Stromal cell of bone marrow (primary cell): ENCODE results near the gene KIAA1671.

Experiments used
- DNase-seq: peaks from one replicate; pipeline ENCODE4 v3.0.0-alpha.2; 2012; ENCODE audit warnings: low read depth

The KIAA1671 gene

DNA sequence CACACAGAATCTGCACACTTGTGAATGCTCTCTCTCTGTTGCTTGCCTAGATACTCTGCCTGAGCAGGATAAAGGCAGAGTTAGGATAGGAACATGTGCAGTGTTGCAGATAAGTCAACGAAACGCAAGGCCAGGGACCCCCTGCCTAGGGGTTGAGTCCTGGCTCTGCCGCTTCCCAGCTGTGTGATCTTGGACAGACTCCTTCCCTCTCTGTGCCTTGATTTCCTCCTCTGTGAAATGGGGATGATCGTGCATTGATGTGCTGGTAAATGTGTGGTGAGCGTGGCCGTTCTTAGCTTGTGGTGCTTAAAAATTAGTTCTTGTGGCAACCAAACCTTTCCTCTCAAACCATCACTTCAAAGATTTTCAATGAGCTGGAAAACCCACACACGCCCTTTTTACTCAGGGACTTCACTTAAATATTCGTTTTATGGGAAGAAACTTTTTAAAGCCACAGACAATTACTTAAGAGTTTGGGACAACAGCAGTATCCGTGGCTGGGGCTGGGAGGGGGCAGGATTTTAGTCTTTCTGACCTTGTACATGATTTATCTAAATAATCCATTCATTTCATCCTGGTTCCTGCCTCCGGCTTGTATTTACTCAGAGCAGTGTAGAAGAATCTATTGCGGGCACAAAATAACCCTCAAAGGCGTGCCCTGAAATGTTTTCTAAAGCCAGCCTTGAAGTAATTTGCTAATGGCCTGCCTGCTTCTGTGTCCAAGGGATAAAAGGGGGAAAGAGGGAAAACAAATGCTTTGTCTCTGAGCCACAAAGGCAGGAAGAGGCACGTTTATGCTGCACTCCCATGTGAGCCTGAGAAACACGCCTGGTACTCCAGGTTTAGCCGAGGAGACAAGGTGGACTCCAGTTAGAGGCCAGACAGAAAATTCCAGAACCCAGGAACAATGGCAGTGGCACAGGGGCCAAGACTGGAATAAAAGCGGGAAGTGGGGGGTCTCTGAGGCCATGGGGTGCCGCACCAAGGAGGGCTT lies 162.2 kb downstream of the KIAA1671 start:
- DNase-seq = no peak

- no peak for DNase-seq
These were observed 167.1 kb downstream of the KIAA1671 start for GRCh38 chr22:25119609-25120008.

GRCh38 chr22:25120093-25120561 lies 167.6 kb downstream of the KIAA1671 start:
- DNase-seq = no peak

DNA sequence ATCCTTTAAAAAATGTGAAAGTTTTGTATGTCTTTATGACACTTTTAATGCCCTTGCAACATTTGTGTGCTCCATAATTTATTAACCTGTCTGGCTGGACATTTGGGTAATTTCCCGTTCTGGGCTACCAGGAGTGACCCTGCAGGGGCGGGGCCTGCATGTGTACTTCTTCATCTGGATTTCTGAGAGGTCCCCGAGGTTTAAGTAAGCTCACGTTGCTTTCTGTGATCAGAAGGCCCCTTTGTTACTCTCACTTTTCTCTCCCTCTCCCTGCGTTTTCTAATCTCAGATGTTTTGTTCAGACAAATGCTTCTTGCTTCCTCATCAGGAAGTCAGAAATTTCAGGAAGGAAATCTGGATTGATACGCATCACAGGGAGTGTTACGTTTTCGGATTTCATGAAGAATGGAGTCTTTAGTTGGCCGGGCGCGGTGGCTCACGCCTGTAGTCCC lies 168.3 kb downstream of the KIAA1671 start:
- DNase-seq = no peak

DNA sequence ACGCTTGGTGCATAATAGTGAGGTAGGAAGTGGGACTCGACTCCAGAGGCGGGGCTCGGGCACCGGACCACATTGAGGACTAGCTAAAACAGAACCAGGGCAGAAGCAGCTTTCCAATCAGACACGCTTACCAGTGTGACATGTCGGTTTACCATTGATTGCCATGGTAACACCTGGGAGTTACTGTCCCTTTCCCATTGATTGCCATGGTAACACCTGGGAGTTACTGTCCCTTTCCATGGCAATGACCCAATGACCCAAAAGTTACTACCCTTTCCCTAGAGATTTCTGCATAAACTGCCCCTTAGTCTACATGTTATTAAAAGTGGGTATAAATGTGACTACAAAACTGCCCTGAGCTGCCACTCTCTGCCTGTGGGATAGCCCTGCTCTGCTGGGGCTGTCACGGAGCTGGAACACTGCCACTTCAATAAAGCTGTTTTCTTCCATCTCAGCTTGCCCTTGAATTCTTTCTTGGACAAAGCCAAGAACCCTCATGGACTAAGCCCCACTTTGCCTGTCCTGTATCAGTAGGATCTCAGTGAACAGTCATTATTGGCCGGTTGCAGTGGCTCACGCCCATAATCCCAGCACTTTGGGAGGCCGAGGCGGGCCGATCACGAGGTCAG lies 169.7 kb downstream of the KIAA1671 start:
- DNase-seq = no peak

DNA sequence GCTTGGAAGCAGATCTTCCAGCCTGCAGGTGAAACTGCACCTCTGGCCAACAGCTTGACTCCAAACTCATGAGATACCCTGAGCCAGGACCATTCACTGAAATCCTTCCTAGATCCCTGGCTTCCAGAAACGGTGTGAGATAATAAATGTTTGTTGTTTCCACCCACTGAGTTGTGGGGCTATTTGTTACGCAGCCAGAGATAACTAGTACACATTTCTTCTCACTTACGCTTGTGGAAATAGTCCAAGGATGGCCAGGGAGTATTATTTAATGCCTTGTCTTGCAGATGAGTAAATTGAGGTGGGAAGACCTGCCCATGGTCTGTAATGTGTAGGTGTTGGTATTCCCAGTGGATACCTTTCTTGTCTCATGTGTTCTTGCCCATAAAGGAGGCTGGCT lies 171.2 kb downstream of the KIAA1671 start:
- DNase-seq = no peak

GRCh38 chr22:25125693-25126357 lies 173.3 kb downstream of the KIAA1671 start:
- no peak for DNase-seq

DNA sequence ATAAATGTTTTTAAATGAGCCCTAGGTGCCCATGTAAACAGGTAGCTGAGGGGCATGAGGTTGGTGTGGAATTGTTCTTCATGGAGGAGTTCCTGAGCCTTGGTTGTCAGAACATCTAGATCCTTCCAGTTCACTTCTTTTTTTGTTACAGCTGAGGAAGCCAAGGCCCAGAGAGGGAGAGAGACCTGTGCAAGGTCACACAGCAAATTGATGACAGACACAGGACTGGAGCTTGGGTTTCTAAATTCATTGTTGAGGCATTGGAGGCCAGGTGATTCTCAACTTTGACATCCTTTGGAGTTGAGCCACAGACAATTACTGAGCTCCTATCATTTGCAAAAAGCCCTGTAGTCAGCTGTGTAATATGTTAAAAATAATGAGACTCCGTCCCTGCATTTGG lies 174.0 kb downstream of the KIAA1671 start:
- no peak for DNase-seq

GRCh38 chr22:25127318-25127717 lies 174.8 kb downstream of the KIAA1671 start:
- no peak for DNase-seq

DNA sequence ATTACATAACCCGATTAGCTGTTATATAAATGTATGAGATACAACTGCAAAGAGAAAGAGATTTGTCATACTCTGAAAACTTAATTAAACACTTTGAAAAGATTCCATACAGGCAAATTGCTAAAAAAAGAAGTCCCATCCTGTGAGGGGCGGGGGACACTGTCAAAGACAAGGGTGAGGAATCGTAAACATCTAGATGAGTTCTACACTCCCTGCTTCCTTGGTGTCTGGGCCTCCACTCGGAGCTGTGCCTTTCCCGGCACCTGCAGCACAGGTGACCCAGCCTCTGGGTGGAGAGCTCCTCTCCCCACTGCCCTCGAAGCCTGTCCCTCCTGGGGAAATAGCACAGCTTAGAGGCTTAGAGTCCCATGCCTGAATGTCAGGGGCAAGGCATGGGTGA lies 177.9 kb downstream of the KIAA1671 start:
- no peak for DNase-seq

DNA sequence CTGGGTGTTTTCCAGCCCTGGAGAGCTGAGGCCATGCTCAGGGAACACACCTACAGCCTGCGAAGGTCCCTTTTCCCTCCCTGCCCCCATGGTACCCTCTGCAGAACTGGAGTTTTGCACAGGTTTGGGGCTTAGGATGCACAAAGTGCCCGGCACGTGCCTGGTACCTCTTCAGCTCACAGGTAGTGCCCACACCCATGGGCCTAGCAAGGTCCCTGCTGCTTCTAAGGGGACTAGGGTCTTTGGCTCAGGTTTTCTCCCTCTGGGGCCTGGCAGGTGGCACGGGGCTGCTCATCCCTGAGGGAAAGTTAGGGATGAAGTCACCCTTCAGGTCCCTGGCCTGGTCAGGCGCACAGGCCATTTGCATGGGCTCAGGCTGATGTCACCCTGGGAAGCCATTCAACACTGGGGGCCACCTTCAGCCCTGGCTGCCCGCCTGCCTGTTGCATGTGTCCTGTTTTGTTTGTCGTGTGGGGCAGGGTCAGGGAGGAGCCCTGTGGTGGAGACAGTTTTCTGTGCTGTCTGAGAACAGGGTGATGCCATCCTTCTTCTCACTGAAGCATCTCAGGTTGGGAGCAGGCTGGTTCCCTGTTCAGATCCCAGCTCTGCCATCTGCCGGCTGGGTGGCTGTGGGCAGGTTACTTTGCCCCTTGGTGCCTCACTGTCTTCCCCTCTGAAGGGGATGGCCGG lies 178.8 kb downstream of the KIAA1671 start:
- no peak for DNase-seq

GRCh38 chr22:25134028-25134427 lies 181.5 kb downstream of the KIAA1671 start:
- no peak for DNase-seq

GRCh38 chr22:25134451-25134850 lies 181.9 kb downstream of the KIAA1671 start:
- DNase-seq = no peak

GRCh38 chr22:25136953-25137576 lies 184.5 kb downstream of the KIAA1671 start:
- no peak for DNase-seq

DNA sequence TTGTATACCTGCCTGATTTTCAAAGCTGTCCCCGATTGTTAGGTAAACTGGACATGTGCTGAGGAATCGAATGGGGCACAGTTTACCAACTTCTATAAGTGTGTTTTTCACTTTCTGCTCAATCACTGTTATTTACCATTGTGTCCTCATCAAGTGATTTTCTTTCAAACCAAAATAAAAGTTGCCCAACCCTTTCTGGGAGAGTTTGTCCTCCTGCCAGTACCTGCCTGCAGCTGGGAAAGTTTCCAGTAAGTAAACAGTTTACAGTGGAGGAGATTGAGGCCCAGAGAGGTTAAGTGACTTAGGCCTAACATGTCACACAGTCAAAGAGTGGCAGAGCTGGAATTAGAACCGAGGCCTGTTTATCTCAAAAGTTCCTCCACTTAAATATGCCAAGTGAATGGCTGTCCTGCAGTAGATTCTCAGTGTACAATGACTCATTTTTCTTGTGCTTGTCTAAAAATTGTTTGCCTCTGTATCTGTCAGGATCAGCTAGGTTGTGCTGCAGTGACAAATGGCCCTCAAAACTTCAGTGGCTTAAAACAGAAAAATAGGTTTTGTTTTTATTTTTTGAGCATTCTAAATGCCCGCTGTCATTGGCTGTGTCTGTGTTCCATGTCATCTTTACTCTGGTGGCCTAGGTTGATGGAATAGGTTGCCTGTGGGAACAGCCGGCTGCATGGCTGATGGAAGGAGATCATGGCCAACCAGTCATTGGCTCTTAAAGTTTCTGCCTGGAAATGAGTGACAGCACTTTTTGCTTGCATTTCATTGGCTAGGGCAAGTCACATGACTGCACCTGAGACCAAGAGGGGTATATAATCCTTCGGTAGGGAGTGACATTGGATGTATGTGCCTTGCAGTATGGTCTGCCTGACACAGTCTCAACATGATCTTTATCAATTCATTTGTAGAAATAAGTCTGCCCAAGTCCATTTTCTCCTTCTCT lies 185.3 kb downstream of the KIAA1671 start:
- DNase-seq = no peak

- DNase-seq = no peak
These were observed 186.5 kb downstream of the KIAA1671 start for GRCh38 chr22:25139062-25139461.

GRCh38 chr22:25142102-25142501 lies 189.6 kb downstream of the KIAA1671 start:
- no peak for DNase-seq

- DNase-seq = no peak
These were observed 190.9 kb downstream of the KIAA1671 start for GRCh38 chr22:25143156-25144076.

- no peak for DNase-seq
These were observed 192.0 kb downstream of the KIAA1671 start for GRCh38 chr22:25144522-25144921.
